ENCODE data around the gene TNKS1BP1.
A peak's percentile ranks its signal among the peaks of the same experiment; 100 is the strongest.
"Not testable (repeated sequence)": the region's sequence is repeated elsewhere in the genome, so short reads cannot be mapped to it uniquely, and the experiment has no call there.

The TNKS1BP1 gene, protein sequence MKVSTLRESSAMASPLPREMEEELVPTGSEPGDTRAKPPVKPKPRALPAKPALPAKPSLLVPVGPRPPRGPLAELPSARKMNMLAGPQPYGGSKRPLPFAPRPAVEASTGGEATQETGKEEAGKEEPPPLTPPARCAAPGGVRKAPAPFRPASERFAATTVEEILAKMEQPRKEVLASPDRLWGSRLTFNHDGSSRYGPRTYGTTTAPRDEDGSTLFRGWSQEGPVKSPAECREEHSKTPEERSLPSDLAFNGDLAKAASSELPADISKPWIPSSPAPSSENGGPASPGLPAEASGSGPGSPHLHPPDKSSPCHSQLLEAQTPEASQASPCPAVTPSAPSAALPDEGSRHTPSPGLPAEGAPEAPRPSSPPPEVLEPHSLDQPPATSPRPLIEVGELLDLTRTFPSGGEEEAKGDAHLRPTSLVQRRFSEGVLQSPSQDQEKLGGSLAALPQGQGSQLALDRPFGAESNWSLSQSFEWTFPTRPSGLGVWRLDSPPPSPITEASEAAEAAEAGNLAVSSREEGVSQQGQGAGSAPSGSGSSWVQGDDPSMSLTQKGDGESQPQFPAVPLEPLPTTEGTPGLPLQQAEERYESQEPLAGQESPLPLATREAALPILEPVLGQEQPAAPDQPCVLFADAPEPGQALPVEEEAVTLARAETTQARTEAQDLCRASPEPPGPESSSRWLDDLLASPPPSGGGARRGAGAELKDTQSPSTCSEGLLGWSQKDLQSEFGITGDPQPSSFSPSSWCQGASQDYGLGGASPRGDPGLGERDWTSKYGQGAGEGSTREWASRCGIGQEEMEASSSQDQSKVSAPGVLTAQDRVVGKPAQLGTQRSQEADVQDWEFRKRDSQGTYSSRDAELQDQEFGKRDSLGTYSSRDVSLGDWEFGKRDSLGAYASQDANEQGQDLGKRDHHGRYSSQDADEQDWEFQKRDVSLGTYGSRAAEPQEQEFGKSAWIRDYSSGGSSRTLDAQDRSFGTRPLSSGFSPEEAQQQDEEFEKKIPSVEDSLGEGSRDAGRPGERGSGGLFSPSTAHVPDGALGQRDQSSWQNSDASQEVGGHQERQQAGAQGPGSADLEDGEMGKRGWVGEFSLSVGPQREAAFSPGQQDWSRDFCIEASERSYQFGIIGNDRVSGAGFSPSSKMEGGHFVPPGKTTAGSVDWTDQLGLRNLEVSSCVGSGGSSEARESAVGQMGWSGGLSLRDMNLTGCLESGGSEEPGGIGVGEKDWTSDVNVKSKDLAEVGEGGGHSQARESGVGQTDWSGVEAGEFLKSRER (N-terminal part only)

DNA sequence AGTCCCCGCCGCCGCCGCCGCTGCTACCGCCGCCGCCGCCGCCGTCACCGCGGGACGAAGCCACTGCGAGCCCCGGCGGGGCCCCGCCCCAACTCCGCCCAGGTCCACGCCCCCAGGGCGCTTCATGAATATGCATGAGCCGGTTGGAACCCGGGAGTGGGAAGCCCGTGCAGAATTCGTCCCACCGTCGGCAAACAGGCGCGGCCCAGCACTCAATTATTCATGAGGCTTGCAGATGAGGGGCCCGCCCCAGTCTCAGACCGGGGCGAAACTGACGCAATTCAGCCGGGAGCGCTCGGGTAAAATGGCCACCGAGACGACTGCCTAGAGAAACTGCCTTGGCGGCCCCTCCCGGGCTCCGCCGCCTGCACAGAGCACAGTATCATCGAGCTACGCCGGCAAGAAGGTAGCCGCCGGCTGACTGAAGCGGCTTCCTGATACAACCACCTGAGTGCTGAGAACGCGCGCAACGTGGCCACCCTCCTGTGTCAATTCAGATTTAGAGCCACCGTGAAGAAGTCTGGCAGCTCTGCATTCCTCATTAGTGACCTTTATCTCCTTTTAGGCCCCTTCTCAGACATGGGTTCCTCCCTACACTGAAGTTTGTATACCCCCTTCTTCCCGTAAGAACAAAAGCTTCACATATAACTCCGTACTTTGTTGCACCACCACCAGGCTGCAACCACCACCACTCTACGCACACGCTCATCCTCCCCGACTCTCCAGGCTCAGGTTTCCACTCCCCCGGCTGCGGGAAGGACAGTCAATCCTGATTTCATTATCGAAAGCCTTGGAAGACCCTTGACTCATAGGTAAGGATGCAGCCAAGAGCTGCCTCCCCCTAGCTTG, at the start of gene TNKS1BP1:
TNKS1BP1 (minus strand) TSS at position 67 of the 849 bp plus-strand sequence. CDS start 3,067 bp downstream, outside the sequence.
- DNase-seq (ENCODE audit: low read depth in 2 of 3, low spot score in 1 of 3): peak; percentile 83 to 84 (median 84)

DNA sequence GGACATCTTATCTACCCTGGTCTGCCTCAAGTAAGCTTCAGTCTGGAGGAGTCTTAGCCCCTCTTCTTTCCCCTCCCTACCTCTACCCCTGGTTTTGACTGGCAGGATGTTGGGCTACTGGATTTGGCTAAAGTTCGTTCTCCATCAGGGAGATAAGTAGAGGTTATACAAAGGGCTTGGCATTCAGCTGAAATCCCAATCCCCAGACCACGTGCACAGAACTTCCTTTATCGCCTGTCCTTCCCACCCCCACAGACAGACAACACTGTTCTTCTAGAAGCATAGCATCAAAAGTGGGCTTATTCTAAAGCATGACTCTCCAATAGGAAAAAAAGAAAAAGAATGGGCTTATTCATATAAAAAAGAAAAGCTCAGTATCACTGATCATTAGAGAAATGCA, 48.4 kb upstream of the TNKS1BP1 start:
- no peak for DNase-seq (ENCODE audit: low read depth in 2 of 3, low spot score in 1 of 3)

DNA sequence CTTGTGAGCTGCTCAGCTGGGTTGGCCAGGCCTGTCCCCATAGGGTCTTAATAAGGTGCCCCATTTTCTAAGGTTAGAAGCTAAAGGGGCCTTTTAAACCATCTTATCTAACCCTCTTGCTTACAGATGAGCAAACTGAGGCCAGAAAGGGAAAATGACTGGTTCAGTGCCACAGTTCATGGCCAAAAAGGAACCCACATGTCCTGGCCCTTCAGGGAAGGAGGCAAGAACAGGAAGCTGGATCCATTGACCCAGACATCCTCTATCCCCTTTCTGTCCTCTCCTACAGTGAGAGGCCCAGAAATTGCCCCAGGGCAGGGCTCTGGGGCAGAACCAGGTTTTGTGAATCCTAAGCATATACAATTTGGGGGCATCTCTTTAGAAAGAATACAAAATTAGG, 46.2 kb upstream of the TNKS1BP1 start:
- no peak for DNase-seq (ENCODE audit: low read depth in 2 of 3, low spot score in 1 of 3)

DNA sequence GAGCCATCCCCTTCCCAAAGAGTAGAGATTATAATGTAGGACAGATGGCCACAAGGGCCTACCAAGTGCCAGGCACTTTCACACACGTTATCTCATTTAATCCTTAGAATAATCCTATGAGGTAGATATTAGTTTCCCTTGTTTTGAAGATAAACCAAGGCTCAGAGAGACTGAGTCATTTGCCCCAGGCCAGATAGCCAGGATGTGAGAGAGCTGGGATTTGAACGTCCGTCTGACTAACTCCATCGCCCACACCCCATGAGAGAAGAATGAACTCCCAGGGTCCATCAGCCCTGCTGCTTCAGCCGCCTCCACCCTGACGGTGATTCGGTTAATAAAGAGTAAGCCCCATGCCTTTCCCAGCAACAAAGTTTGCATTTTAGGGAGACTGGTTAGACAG, 45.5 kb upstream of the TNKS1BP1 start:
- no peak for DNase-seq (ENCODE audit: low read depth in 2 of 3, low spot score in 1 of 3)

DNA sequence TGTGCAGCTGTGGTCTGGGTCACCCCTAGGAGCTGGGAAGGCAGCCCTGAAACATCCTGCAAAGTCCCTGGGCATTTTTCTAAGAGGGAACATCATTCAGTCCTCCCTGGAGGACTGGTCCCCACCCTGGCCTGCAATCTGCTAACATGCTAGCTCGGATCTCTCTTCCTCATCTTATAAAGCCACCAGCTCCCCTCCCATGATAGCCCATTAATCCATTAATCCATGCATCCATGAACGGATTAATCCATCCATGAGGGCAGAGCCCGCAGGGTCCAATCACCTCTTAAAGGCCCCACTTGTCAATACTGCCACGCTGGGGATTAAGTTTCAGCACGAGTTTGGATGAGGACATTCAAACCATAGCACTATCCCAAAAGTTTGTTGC, 44.1 kb upstream of the TNKS1BP1 start:
- DNase-seq (ENCODE audit: low read depth in 2 of 3, low spot score in 1 of 3): no peak

DNA sequence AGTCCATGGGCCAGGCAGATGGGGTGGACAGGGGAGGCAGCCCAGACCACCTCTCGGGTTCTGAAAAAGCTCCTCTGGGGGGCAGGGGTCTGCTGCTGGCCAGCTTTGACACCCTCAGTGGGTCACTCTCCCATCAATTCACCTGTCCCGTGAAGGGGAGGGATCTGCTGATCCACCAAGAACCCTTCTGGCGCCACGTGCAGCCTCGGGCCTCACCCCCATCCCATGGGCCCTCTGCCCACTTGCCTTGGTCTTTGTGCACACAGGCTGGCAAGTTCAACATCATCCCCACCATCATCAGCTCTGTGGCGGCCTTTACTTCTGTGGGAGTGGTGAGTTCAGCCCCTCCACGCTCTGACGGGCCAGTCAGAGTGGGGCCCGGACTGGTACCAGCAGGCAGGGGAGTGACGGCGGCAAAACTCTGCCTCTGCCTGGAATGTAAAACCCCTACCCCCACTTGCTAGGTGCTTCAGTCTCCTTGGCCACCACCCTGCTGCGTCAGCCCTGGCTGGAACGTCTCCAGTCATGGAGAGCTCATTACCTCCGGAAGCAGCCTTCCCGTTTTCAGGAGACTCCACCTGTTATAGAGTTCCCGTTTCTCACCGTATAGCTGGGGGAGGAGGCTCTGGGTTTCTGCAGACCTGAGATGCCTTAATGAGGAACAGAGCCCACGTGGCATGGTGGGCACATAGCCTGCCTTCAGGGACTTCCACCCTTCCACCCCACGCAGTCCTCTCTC, 43.5 kb upstream of the TNKS1BP1 start:
- no peak for DNase-seq (ENCODE audit: low read depth in 2 of 3, low spot score in 1 of 3)

DNA sequence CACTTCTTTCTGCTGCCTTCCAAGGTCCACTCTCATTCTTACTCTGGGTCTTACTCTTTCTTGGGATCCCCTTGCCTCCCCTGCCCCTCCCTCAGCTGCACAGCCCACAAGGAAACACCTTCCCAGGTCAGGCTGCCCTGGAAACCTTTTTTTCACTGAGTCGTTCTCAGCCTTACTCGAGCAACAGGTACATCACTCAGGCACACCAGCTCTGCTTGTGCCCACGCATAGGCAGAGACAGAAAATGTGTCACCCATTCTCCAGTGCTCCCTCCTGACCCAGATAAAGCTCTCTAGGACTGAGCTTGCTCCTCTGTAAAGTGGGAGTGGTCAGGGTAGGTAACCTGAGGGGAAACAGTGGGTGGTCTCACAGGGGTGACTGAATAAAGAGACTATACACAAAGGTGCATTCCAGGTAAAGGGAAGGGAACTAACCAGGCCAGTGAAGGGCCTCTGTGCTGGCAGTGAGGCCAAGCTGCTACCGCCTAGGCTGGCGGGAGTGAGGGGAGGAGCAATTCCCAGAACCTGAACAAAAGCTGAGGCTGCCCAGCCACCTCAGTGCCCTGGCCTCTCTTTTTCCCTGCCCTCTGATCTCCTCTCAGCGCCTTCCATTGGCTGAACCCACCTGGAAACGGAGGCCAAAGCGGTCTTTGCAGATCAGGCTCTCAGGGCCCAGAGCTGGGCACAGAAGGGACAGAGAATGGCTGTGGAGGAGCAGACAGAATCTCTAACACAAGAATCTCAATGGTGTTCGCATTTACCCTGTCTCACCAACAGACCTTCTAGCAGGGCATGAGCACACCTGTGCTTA, 40.3 kb upstream of the TNKS1BP1 start:
- DNase-seq (ENCODE audit: low read depth in 2 of 3, low spot score in 1 of 3): no peak

DNA sequence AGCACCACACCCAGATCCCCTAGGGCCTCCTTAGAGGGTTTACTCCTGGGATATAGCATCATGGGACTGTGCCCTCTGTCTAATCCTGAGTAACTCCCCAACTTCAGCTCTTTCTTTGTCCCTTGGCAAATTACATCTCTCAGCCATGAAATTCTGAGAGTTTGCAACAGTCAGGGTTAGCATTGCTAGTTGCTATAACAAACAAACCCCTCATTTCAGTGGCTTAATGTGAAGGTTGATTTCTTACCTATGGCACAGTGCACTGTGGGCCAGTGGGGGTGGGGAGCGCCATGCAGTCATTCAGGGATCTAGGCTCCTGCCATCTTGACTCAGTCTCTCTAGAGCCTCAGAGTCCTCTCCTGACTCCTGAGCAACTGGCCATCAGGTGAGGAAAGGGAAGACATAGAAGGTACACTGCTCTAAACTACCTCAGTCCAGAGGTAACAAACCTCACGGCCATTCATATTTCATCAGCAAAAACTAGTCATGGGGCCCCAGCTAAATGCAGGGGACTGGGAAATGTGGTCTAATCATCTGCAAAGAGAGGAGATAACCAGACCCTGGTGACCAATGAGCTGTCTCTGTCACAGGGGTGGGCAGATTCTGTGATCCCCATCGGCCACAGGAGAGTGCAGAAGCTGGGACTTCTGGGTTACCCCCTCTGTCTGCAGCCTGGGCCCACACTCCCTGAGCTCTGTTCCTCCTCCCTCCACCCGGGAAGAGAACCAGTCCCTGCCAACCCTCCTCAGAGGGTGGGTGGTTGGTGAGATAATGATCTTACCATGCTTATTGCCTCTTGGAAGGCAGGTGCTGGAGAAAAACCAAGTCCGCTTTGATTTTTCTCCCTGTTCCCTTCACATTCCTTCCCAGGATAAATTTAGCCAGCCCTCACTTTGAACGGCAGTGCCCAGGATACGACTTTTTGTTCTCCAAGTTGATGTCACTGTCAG, 38.7 kb upstream of the TNKS1BP1 start:
- no peak for DNase-seq (ENCODE audit: low read depth in 2 of 3, low spot score in 1 of 3)

DNA sequence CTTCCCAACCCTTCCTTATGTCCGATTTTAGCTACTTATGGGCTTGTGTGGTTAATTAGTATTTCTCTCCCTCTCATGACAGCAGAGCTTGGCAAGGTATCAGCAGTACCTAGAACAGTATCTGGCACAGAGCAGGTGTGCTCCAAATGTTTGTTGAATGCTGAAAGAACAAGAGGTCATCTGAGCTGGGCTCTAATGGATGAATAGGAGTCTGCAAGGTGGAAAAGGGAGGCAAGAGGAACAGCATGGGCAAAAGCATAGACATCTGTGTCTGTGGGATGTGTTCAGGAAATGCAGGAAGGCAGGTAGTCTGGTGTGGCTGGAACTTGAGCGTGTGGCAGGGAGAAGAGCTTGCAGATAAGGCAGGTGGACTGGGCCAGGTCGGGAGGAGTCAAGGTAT, 37.2 kb upstream of the TNKS1BP1 start:
- no peak for DNase-seq (ENCODE audit: low read depth in 2 of 3, low spot score in 1 of 3)

DNA sequence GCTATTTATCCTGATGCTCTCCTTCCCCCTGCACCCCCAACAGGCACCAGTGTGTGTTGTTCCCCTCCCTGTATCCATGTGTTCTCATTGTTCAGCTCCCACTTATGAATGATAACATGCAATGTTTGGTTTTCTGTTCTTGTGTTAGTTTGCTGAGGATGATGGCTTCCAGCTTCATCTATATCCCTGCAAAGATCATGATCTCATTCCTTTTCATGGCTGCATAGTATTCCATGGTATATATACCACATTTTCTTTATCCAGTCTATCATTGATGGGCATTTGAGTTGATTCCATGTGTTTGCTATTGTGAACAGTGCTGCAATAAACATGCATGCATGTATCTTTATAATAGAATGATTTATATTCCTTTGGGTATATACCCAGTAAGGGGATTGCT, 36.7 kb upstream of the TNKS1BP1 start:
- not testable (repeated sequence) for DNase-seq (ENCODE audit: low read depth in 2 of 3, low spot score in 1 of 3)

DNA sequence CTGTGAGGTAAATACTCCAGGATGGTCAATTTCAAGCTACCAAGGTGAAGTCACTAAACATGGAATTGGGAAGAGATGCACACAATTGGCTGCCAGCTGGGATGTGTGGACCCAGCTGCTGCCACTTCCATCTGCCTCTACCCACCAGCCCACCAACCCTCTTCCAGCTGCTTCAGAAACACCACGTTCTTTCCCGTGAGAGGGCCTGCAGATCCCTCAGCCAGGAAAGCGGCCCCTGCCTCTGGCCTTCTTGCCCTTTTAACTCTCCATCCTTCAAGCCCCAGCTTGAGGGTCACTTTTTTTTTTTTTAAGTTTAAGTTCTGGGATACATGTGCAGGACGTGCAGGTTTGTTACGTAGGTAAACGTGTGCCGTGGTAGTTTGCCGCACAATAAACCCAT, 36.2 kb upstream of the TNKS1BP1 start:
- DNase-seq (ENCODE audit: low read depth in 2 of 3, low spot score in 1 of 3): no peak

DNA sequence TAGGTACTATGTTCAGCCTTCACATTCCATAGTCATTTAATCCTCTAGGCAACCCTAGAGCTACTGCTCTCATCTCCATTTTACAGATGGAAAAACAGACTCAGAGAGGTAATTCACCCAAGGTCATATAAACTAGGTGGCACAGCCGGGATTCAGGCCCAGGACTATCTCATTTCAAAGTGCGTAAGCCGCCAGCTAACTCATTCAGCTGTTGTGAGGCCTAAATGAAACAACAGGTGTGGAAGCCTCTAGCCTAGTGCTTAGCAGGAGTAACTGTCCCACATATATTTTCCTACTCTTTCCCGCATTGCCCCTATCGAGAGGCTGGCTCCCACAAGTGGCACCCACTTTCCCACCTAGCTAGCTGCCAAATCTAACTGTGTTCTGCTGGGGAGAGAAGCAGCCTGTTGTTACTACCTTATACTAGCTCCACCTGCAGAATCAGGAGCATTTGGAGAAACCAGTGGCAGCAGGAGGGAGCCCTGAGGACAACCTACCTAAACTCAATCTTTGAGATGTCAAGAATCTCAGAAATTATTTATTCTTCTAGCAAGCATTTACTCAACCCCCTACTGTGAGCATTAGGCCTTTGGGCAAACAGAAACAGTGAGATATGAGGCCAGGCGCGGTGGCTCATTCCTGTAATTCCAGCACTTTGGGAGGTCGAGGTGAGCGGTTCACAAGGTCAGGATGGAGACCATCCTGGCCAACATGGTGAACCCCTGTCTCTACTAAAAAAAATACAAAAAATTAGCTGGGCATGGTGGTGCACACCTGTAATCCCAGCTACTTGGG, 35.3 kb upstream of the TNKS1BP1 start:
- DNase-seq (ENCODE audit: low read depth in 2 of 3, low spot score in 1 of 3): no peak

DNA sequence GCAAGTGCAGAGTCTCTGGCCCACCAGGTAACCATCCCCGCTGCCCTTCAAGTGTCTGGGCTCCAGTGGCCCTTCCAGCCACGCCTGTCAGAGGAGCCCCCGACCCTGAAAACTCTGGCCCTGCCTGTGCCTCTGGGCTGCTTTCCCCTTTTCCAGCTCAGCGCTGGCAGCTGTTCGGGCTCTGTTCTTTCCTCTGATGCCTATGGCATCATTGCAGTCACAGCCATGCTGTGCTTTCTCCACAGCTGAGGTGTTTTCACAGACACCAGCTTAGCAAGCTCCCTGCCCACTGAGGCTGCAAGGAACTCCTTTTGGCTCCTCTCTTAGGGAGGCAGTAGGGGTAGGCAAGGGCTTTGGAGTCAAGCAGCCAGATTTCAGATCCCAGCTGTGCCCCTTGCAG, 34.6 kb upstream of the TNKS1BP1 start:
- no peak for DNase-seq (ENCODE audit: low read depth in 2 of 3, low spot score in 1 of 3)

DNA sequence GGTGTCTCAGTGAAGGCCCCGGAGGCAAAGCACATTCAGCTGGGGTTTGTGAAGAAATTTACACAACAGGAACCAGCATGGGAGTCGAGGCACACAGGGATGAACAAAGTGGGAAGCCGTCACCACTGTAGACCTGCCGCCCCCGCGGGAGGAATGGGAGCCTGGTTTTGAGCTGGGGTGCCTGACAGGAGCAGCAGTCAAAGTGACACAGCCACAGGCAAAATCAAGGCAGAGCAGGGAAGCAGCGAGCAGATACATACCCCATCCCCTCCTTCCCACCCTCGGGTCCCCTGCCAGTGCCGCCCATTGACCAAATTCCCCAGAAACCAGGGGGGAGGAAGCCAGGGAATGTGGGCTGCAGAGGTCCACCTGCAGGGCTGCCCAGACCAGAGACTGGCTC, 34.2 kb upstream of the TNKS1BP1 start:
- DNase-seq (ENCODE audit: low read depth in 2 of 3, low spot score in 1 of 3): no peak

DNA sequence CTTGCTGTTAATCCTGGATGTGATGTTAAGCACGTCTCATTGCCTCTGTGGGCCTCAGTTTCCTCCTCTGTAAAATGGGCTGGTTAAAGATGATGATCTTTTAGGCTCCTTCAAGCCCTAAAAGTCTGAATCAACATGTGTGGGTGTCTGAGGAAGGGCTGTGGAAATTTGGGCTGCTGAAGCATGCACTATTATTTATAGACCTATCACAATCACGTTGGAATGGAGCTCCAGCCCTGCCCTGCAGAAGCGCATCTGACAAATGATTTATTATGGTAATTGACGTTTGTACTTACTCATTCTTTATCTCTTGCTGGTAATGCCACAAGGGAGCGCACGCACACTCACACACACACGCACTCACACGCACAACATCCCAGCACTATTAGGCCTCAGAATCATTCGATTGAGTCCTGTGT, 33.8 kb upstream of the TNKS1BP1 start:
- DNase-seq (ENCODE audit: low read depth in 2 of 3, low spot score in 1 of 3): no peak

DNA sequence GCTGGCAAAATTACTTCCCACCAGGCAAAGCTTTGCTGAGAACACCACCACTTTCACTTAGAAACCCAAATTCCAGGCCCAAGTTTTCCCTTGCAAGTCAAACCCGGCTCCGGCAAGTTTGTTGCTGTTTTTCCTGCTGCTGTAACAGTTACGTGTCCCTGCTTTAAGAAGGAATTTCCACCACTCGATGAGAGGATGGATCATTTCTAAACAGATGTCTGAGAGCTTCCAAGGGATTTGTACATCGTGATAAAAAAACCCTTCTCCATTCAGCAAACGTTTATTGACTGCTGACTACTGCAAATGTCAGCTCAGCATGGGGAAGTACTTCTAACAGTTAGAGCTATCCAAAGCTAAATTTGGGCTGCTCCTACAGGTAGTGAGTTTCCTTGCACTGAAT, 33.1 kb upstream of the TNKS1BP1 start:
- DNase-seq (ENCODE audit: low read depth in 2 of 3, low spot score in 1 of 3): no peak

DNA sequence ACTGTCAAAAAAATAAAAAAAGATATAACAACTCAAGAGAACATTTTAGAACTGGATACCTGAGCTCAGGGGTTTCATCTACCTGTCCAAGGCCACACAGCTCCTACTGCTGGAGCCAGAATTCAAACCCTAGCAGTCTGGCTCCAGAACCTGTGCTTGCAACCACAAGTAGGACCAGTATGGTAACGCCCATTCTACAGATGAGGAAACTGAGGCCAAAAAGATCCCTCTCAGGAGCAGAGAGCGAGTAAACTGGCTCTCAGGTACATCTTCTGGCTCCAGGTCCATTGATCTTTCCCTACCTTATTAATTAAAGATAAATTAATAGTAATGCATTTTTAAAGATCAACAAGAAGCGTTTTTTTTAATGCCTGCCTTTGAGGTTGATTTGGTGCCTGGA, 32.6 kb upstream of the TNKS1BP1 start:
- DNase-seq (ENCODE audit: low read depth in 2 of 3, low spot score in 1 of 3): no peak
